IMR-90 (cell line): ENCODE results near the gene OLFML3. TPM values are rescaled to one million over a fixed set of nuclear protein-coding genes. Genes with fewer than 3 reads are reported as not detected.

Source experiments
- ATAC-seq: fragments of 200-7000 bp; cut with Tn5 transposase; 2 replicates; pipeline ENCODE4 v1.9.1; 2020; ENCODE audit warnings: low read depth, mild to moderate bottlenecking, moderate library complexity
- BruUV-seq: library from RNA; stranded (reverse); fragments of 400-500 nt; replicated peaks from 2 replicates; lab custom pipeline; 2021; lab: Mats Ljungman, UMichigan
- CTCF ChIA-PET: fragments of 300-600 bp; formaldehyde crosslinking; extraction: SDS; loops from one replicate; lab custom pipeline; 2021; ENCODE audit warnings: antibody characterized with exemption; lab: Yijun Ruan, JAX
- POLR2A ChIA-PET: fragments of 300-600 bp; sonication (Branson Sonifier 250); formaldehyde crosslinking; loops from one replicate; lab custom pipeline; 2022; ENCODE audit warnings: antibody characterized with exemption; ENCODE audit not compliant: unreplicated experiment; lab: Charles Lee
- DNase-seq: peaks from one replicate; pipeline ENCODE4 v3.0.0; 2013
- H2AFZ ChIP-seq: replicated peaks from 2 replicates; pipeline ENCODE3; 2013; ENCODE audit warnings: low read length, mild to moderate bottlenecking; ENCODE audit not compliant: poor library complexity
- H2AK5ac ChIP-seq: 2 replicates; pipeline ENCODE4 v1.6.1; 2013; ENCODE audit warnings: low read depth, low read length, inconsistent platforms
- H2AK9ac ChIP-seq: replicated peaks from 2 replicates; pipeline ENCODE3; 2013; ENCODE audit warnings: mild to moderate bottlenecking, low read depth, low read length, moderate library complexity; ENCODE audit not compliant: poor library complexity
- H2BK120ac ChIP-seq: 2 replicates; pipeline ENCODE4 v1.6.1; 2013; ENCODE audit warnings: low read depth, low read length, inconsistent platforms
- H2BK15ac ChIP-seq: 3 replicates; pipeline ENCODE4 v1.6.1; 2013; ENCODE audit warnings: low read depth, low read length, inconsistent platforms
- H2BK20ac ChIP-seq: 2 replicates; pipeline ENCODE4 v1.6.1; 2013; ENCODE audit warnings: low read depth, mild to moderate bottlenecking, inconsistent platforms, low read length, moderate library complexity
- H2BK5ac ChIP-seq: 2 replicates; pipeline ENCODE4 v1.6.1; 2013; ENCODE audit warnings: mild to moderate bottlenecking, low read depth, low read length, inconsistent platforms; ENCODE audit not compliant: poor library complexity, severe bottlenecking
- H3K14ac ChIP-seq: replicated peaks from 2 replicates; pipeline ENCODE4 v1.6.1; 2013; ENCODE audit warnings: low read depth, low read length, inconsistent platforms
- H3K18ac ChIP-seq: 2 replicates; pipeline ENCODE4 v1.6.1; 2013; ENCODE audit warnings: low read depth, low read length, control low read depth
- H3K23ac ChIP-seq: 2 replicates; pipeline ENCODE4 v1.6.1; 2013; ENCODE audit warnings: low read depth, low read length, inconsistent platforms
- H3K27ac ChIP-seq: 2 replicates; pipeline ENCODE4 v1.5.1; 2013; ENCODE audit warnings: mild to moderate bottlenecking, control low read depth, low read length; ENCODE audit not compliant: insufficient read depth
- H3K27me3 ChIP-seq: 2 replicates; pipeline ENCODE4 v1.6.1; 2013; ENCODE audit warnings: low read length; ENCODE audit not compliant: control insufficient read depth, insufficient read depth
- H3K36me3 ChIP-seq: 2 replicates; pipeline ENCODE4 v1.6.1; 2013; ENCODE audit warnings: low read length, mixed read lengths; ENCODE audit not compliant: control insufficient read depth, insufficient read depth
- H3K4ac ChIP-seq: 2 replicates; pipeline ENCODE4 v1.6.1; 2013; ENCODE audit warnings: low read depth, low read length, inconsistent platforms
- H3K4me1 ChIP-seq: 2 replicates; pipeline ENCODE4 v1.6.1; 2013; ENCODE audit warnings: low read length, mixed read lengths; ENCODE audit not compliant: control insufficient read depth, insufficient read depth
- H3K4me2 ChIP-seq: 2 replicates; pipeline ENCODE4 v1.6.1; 2013; ENCODE audit warnings: low read depth, mild to moderate bottlenecking, control low read depth, low read length, moderate library complexity
- H3K4me3 ChIP-seq: 2 replicates; pipeline ENCODE4 v1.5.1; 2013; ENCODE audit warnings: low read depth, mild to moderate bottlenecking, control low read depth, low read length, moderate library complexity; ENCODE audit not compliant: insufficient read depth
- H3K56ac ChIP-seq: 2 replicates; pipeline ENCODE4 v1.6.1; 2013; ENCODE audit warnings: low read length, inconsistent platforms; ENCODE audit not compliant: insufficient read depth; ENCODE audit errors: extremely low read depth
- H3K79me1 ChIP-seq, 2 experiments: 2 replicates each; pipeline ENCODE4 v1.6.1; 2013; ENCODE audit warnings: low read length in 2 of 2, inconsistent platforms in 1 of 2, low read depth in 1 of 2
- H3K9ac ChIP-seq: 2 replicates; pipeline ENCODE4 v1.6.1; 2013; ENCODE audit warnings: low read depth, low read length, control low read depth
- H3K9me1 ChIP-seq: 2 replicates; pipeline ENCODE4 v1.6.1; 2013; ENCODE audit warnings: low read length, inconsistent platforms; ENCODE audit not compliant: insufficient read depth
- H3K9me3 ChIP-seq: 2 replicates; pipeline ENCODE4 v1.6.1; 2013; ENCODE audit warnings: low read length; ENCODE audit not compliant: control insufficient read depth, insufficient read depth
- H4K20me1 ChIP-seq: 2 replicates; pipeline ENCODE4 v1.6.1; 2013; ENCODE audit warnings: low read length, inconsistent platforms; ENCODE audit not compliant: insufficient read depth
- H4K5ac ChIP-seq: 2 replicates; pipeline ENCODE4 v1.6.1; 2013; ENCODE audit warnings: mild to moderate bottlenecking, low read depth, low read length, control low read depth
- H4K8ac ChIP-seq, 2 experiments: 2 replicates each; pipeline ENCODE4 v1.6.1; 2013; ENCODE audit warnings: low read depth in 2 of 2, low read length in 2 of 2, control low read depth in 1 of 2, inconsistent platforms in 1 of 2
- H4K91ac ChIP-seq: 2 replicates; pipeline ENCODE4 v1.6.1; 2013; ENCODE audit warnings: low read depth, low read length, inconsistent platforms; ENCODE audit not compliant: insufficient read depth
- CHD1 ChIP-seq: IDR thresholded peaks from 2 replicates; pipeline ENCODE4 v1.6.1; 2012; ENCODE audit warnings: low read depth, low read length, improper control_type of control experiment
- WGBS, 2 experiments: methylation state at CpG; one replicate each; pipeline versions ENCODE4 v1.1.5 to v1.1.7; 2013; ENCODE audit warnings: missing lambda C conversion rate in 2 of 2; ENCODE audit not compliant: insufficient read length in 1 of 2; ENCODE audit errors: extremely low coverage in 2 of 2; 5-methylcytosine and 5-hydroxymethylcytosine counted together
- dilution Hi-C: fragments of 300-500 bp; cut with HindIII; formaldehyde crosslinking; loops from one replicate; pipeline ENCODE4 v1.14.3; 2018; ENCODE audit warnings: low sequenced_read_pairs; ENCODE audit not compliant: unreplicated experiment
- in situ Hi-C: fragments of 300-500 bp; cut with MboI; formaldehyde crosslinking; loops from 3 replicates; pipeline ENCODE4 v1.14.3; 2019; ENCODE audit warnings: low sequenced_read_pairs, inconsistent platforms, mixed read lengths
- intact Hi-C: fragments of 100-400 bp; cut with micrococcal nuclease; formaldehyde crosslinking; loops from 2 replicates; pipeline ENCODE4 v1.10.0; 2022
- polyA plus RNA-seq, 3 experiments: library from polyadenylated mRNA; depleted of rRNA; stranded (reverse); fragments of >200 nt; gene quantifications; 2 replicates each; pipeline ENCODE4 v1.2.3, GENCODE V29; 2012; ENCODE audit warnings: low replicate concordance in 1 of 3
- total RNA-seq: library from RNA; depleted of rRNA; stranded (reverse); fragments of >200 nt; gene quantifications from 2 replicates; pipeline ENCODE4 v1.2.3, GENCODE V29; 2012
- TF ChIP-seq, protein P1 (sequence below): fragments of 150-350 bp; IDR thresholded peaks from 2 replicates; pipeline ENCODE4 v1.6.1; 2016; ENCODE audit warnings: low read depth, mild to moderate bottlenecking, low read length, moderate library complexity, borderline replicate concordance

The OLFML3 gene
- total and polyA plus RNA-seq, 2 of the 4 experiments (the other 2 are of a cell fraction), result 40.9 to 71.3 TPM

DNA sequence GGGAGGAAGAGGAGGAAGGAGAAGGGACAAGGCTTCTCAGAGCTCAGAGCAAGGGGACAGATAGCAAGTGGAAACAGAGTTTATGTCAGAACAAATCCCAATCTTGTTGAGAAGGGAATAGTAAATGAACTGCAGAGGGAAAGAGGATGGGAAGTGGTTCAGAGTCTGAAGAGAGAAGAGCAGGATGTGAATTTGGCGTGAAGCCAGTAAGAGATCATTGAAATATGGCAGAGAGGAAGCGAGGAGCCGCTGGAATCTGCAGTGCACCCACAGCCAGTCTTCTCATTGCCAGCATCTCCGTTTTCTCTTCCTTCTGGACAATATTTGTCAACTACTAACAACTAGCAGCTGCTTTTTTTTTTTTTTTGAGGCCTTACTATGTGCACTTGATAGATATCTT lies 19.1 kb downstream of the OLFML3 start:
- Histone ChIP-seq H4K5ac (no peak overlapping the region), H2AK5ac (no peak overlapping the region), H3K4me1 (peaks cover 4% of the 10 kb centered on the region; the same call in 1 of the 2 replicates), H3K4ac (no peak overlapping the region), H2BK20ac (no peak overlapping the region), H4K91ac (no peak overlapping the region), H2BK120ac (no peak overlapping the region), H3K27me3 (peaks cover 2% of the 10 kb centered on the region), H2BK5ac (no peak overlapping the region), H3K18ac (no peak overlapping the region), H4K20me1 (no peaks in the 10 kb centered on the region), H3K56ac (no peak overlapping the region), H3K9me3 (peaks cover 10% of the 10 kb centered on the region), H3K9ac (no peak overlapping the region), H2AK9ac (no peak overlapping the region), H3K23ac (no peak overlapping the region), H2AFZ (no peak overlapping the region), H3K27ac (no peak overlapping the region), H3K4me3 (no peak overlapping the region), H3K79me1 (no peaks in the 10 kb centered on the region), H4K8ac (no peak overlapping the region), H3K9me1 (no peaks in the 10 kb centered on the region), H3K4me2 (no peak overlapping the region), H3K14ac (no peak overlapping the region), H3K36me3 (no peaks in the 10 kb centered on the region), H2BK15ac (no peak overlapping the region)
- intact Hi-C loops, result no loop called here
- POLR2A ChIA-PET, result no interaction called here
- dilution Hi-C loops, result no loop called here
- DNase-seq, result peak; percentile 15
- CTCF ChIA-PET, result interaction anchor here (0.7 kb wide), 1 partner anchor 284 kb away, joined by 5 read pairs; no protein-coding TSS in a partner anchor
- in situ Hi-C loops, result no loop called here
- no TSS peak for BruUV-seq
- TF ChIP-seq, protein P1, sequence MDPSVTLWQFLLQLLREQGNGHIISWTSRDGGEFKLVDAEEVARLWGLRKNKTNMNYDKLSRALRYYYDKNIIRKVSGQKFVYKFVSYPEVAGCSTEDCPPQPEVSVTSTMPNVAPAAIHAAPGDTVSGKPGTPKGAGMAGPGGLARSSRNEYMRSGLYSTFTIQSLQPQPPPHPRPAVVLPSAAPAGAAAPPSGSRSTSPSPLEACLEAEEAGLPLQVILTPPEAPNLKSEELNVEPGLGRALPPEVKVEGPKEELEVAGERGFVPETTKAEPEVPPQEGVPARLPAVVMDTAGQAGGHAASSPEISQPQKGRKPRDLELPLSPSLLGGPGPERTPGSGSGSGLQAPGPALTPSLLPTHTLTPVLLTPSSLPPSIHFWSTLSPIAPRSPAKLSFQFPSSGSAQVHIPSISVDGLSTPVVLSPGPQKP, result no peak
- no peak for TF ChIP-seq CHD1
- no CpG with 5 or more reads among the region's 4 CpGs for WGBS, 2 experiments
- no peak for ATAC-seq
